Kidney (tissue), 14 donors: ENCODE measurements around the gene NLGN1. TPM values are rescaled to one million over a fixed set of nuclear protein-coding genes. Genes with fewer than 3 reads are reported as not detected.

Source experiments
- DNase-seq, 5 donors: peaks; one replicate each; pipeline ENCODE4 v3.0.0-alpha.2; 2013 to 2020
- FAIRE-seq: peaks from 2 replicates; lab custom pipeline; 2012; peaks lifted over from hg19 to GRCh38; lab: Jason Lieb, UNC
- H3K27ac ChIP-seq, 2 donors: one replicate each; pipeline ENCODE4 v1.7.0; 2013; ENCODE audit warnings: low read depth in 2 of 2, low read length in 2 of 2, inconsistent platforms in 1 of 2
- H3K27me3 ChIP-seq: one replicate; pipeline ENCODE4 v1.7.1; 2013; ENCODE audit warnings: low read length, inconsistent platforms; ENCODE audit not compliant: control insufficient read depth, insufficient read depth
- H3K36me3 ChIP-seq, 3 donors: one replicate each; pipeline versions ENCODE4 v1.7.0 to v1.7.1; 2013; ENCODE audit warnings: low read length in 3 of 3, control low read depth in 1 of 3, inconsistent platforms in 1 of 3; ENCODE audit not compliant: insufficient read depth in 3 of 3, control insufficient read depth in 2 of 3
- H3K4me1 ChIP-seq, 3 donors: one replicate each; pipeline versions ENCODE4 v1.7.0 to v1.7.1; 2013; ENCODE audit warnings: low read length in 3 of 3, inconsistent platforms in 1 of 3, low read depth in 1 of 3; ENCODE audit not compliant: control insufficient read depth in 2 of 3, insufficient read depth in 2 of 3
- H3K4me3 ChIP-seq, 3 donors: one replicate each; pipeline versions ENCODE4 v1.7.0 to v1.8.1; 2013; ENCODE audit warnings: low read length in 3 of 3, control low read depth in 1 of 3, inconsistent platforms in 1 of 3
- H3K9ac ChIP-seq, 3 donors: one replicate each; pipeline versions ENCODE4 v1.7.0 to v1.7.1; 2013; ENCODE audit warnings: low read length in 3 of 3, control low read depth in 1 of 3, inconsistent platforms in 1 of 3
- H3K9me3 ChIP-seq, 3 donors: one replicate each; pipeline versions ENCODE4 v1.7.0 to v1.7.1; 2013; ENCODE audit warnings: low read length in 3 of 3, control low read depth in 1 of 3, inconsistent platforms in 1 of 3; ENCODE audit not compliant: control insufficient read depth in 2 of 3, insufficient read depth in 1 of 3
- intact Hi-C: fragments of 100-400 bp; cut with DNase I; formaldehyde crosslinking; loops from one replicate; pipeline ENCODE4 v1.11.1; 2022
- polyA plus RNA-seq: library from polyadenylated mRNA; stranded (reverse); fragments of 350-450 nt; fragmentation: Illumina TruSeq; extraction: RNeasy Lipid Tissue Mini Kit (QIAGEN cat#74804); gene quantifications from one replicate; pipeline ENCODE4 v1.2.3, GENCODE V29; 2014; ENCODE audit warnings: low read depth, low replicate concordance; ENCODE audit not compliant: insufficient read depth
- total RNA-seq: library from RNA; stranded (reverse); fragmentation: NEBNext Ultra II Directional; extraction: Animal tissue kit (Norgen Biotek cat#: 25700); gene quantifications from one replicate; pipeline ENCODE4 v1.2.1, GENCODE V29; 2021
- TF ChIP-seq, protein P1 (sequence below): IDR thresholded peaks from 3 replicates; pipeline ENCODE4 v1.5.1; 2012; ENCODE audit warnings: mild to moderate bottlenecking, moderate library complexity, borderline replicate concordance; ENCODE audit not compliant: insufficient read depth; ENCODE audit errors: extremely low read depth
- donor health status: control.
- donor health status: control.
- donor health status: control.
- donor health status: control.
- donor health status: control.
- donor health status: DM: yes; HTN: yes; CAD: no.
- donor health status: Normal renal cell carcinoma (clear cell type).

Gene NLGN1
- total and polyA plus RNA-seq, 2 donors from 2014 or later = 0.49 to 19.4 TPM

DNA sequence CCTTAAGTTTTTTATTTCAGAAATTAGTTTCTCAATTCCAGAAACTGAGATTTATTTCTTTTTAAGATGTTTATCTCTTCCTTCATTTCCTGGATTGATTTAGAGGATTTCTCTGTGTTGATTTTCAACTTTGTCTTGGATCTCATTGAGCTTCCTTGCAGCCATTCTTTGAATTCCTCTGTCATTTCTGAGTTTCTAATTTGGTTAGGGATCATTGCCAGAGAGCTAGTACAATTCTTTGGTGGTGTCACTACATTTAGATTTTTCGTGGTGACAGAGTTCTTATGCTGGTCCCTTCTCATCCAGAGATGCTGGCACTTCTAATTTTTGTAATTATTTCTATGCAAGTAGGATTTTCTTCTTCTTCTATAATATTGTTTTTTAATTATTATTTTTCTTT lies 770.5 kb downstream of the NLGN1 start:
- Histone ChIP-seq H3K27ac (no peak overlapping the region), H3K36me3 (no peaks in the 10 kb centered on the region), H3K4me3 (no peak overlapping the region), H3K9ac (no peak overlapping the region), H3K27me3 (no peaks in the 10 kb centered on the region), H3K4me1 (no peaks in the 10 kb centered on the region), H3K9me3 (peaks cover 0 to 9% (median 0%) of the 10 kb centered on the region in 3 donors)
- DNase-seq = no peak
- intact Hi-C loops = no loop called here
- FAIRE-seq = no peak
- TF ChIP-seq, protein P1, sequence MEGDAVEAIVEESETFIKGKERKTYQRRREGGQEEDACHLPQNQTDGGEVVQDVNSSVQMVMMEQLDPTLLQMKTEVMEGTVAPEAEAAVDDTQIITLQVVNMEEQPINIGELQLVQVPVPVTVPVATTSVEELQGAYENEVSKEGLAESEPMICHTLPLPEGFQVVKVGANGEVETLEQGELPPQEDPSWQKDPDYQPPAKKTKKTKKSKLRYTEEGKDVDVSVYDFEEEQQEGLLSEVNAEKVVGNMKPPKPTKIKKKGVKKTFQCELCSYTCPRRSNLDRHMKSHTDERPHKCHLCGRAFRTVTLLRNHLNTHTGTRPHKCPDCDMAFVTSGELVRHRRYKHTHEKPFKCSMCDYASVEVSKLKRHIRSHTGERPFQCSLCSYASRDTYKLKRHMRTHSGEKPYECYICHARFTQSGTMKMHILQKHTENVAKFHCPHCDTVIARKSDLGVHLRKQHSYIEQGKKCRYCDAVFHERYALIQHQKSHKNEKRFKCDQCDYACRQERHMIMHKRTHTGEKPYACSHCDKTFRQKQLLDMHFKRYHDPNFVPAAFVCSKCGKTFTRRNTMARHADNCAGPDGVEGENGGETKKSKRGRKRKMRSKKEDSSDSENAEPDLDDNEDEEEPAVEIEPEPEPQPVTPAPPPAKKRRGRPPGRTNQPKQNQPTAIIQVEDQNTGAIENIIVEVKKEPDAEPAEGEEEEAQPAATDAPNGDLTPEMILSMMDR = no peak

DNA sequence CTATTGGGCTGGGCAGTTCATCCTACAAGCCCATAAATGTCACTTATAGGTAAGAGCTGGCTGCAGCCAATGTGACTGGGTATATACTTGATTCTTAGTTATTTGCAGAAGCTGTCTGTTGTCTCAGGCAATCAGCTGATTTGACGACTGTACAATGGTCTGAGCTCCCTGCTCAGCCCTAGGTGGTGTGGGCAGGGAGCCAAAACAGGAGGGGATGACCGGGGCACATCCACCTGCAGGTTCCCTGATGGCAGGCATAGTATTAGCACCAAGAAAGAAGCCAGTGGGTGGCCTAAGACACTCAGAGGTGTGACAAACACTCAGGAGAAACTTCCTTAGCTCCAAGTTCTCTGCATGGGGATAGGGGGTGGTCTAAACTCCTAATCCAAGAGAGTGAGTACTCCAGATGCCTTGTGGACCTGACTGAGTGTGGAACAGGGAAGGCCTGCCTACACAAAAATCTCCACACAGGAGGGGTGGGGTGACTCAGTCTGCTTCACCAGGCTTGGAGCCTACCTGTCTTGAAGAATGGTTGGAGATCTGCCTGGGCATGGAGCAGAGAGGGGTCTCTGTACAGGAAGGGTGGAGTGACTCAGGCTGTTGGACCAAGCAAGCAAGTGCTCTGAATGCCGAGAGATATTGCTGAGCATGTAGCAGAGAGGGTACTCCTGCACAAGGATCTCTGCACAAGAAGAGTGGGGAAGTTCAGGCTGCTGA lies 771.2 kb downstream of the NLGN1 start:
- intact Hi-C loops = no loop called here
- no peak overlapping the region for H3K27ac ChIP-seq
- H3K9ac ChIP-seq = no peak overlapping the region
- H3K9me3 ChIP-seq = peaks cover 0 to 9% (median 0%) of the 10 kb centered on the region in 3 donors
- H3K4me3 ChIP-seq = no peak overlapping the region
- FAIRE-seq (no peak), DNase-seq (peak in 1 of 5 donors; percentile 15)
- H3K36me3 ChIP-seq = no peaks in the 10 kb centered on the region
- H3K27me3 ChIP-seq = no peaks in the 10 kb centered on the region
- TF ChIP-seq, protein P1 = no peak
- H3K4me1 ChIP-seq = no peaks in the 10 kb centered on the region

DNA sequence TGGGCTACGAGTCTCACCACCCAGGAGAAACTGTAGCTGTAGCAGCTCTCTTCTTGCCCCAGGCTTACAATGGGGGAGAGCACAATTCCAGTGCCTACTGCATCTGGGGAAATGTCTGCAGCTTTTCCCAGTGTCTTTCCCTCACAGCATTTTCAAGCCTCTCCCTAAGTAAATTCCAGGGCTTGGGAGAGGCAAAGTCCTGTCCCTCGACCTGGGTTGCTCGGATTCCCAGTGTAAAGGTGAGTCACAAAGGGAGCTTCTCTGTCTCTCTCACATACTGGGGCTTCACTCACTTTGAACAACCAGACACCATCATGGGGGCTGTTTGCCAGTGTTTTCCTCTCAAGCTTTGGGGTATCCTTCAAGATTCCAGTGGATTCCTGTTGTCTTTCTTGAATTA lies 772.2 kb downstream of the NLGN1 start:
- Histone ChIP-seq H3K27me3 (no peaks in the 10 kb centered on the region), H3K4me3 (no peak overlapping the region), H3K27ac (no peak overlapping the region), H3K4me1 (no peaks in the 10 kb centered on the region), H3K9me3 (peaks cover 0 to 5% (median 0%) of the 10 kb centered on the region in 3 donors), H3K36me3 (no peaks in the 10 kb centered on the region), H3K9ac (no peak overlapping the region)
- intact Hi-C loops = no loop called here
- no peak for FAIRE-seq
- no peak for DNase-seq
- TF ChIP-seq, protein P1 = no peak
